Stimulated activated naive CD8-positive, alpha-beta T cell treated with anti-CD3 and anti-CD28 coated beads, Interleukin-15, amount 100 ng/mL, for 72 hours (primary cell): Measurements from ENCODE around the gene TTLL11.
A peak's percentile ranks its signal among the peaks of the same experiment; 100 is the strongest.
"Not testable (repeated sequence)": the region's sequence is repeated elsewhere in the genome, so short reads cannot be mapped to it uniquely, and the experiment has no call there.

Experiments
- ATAC-seq: fragments of 150-1000 bp; cut with Tn5 transposase; 2 replicates; pipeline ENCODE4 v1.10.0; 2021; ENCODE audit warnings: mild to moderate bottlenecking, moderate library complexity
- DNase-seq, 2 donors: peaks; one replicate each; pipeline ENCODE4 v3.0.0; 2021 to 2022
- H3K27ac Mint-ChIP-seq, 2 donors: one replicate each; pipeline ENCODE4 v1.8.0; 2022; ENCODE audit warnings: mild to moderate bottlenecking in 2 of 2, mixed read lengths in 2 of 2, moderate library complexity in 2 of 2
- H3K27me3 Mint-ChIP-seq: one replicate; pipeline ENCODE4 v1.8.0; 2022; ENCODE audit warnings: mixed read lengths
- H3K4me1 Mint-ChIP-seq: one replicate; pipeline ENCODE4 v1.8.0; 2022; ENCODE audit warnings: mild to moderate bottlenecking, mixed read lengths
- H3K4me3 Mint-ChIP-seq, 2 donors: one replicate each; pipeline ENCODE4 v1.8.0; 2022; ENCODE audit warnings: mild to moderate bottlenecking in 2 of 2, mixed read lengths in 2 of 2, moderate library complexity in 1 of 2
- H3K9me3 Mint-ChIP-seq, 2 donors: one replicate each; pipeline ENCODE4 v1.8.0; 2022; ENCODE audit warnings: mixed read lengths in 2 of 2

Gene TTLL11

GRCh38 chr9:121900163-121900562, 192.9 kb downstream of the TTLL11 start:
- Mint-ChIP-seq H3K4me3 (no peak overlapping the region), H3K27ac (no peak overlapping the region), H3K9me3 (peaks cover 6 to 14% of the 10 kb centered on the region in 2 donors), H3K27me3 (no peaks in the 10 kb centered on the region), H3K4me1 (no peaks in the 10 kb centered on the region)
- DNase-seq, result no peak
- ATAC-seq, result no peak

GRCh38 chr9:121898856-121899255, 194.3 kb downstream of the TTLL11 start:
- no peak for DNase-seq
- H3K27me3 Mint-ChIP-seq, result no peaks in the 10 kb centered on the region
- no peak overlapping the region for H3K4me3 Mint-ChIP-seq
- ATAC-seq, result peak; percentile 18
- H3K9me3 Mint-ChIP-seq, result peaks cover 6 to 14% of the 10 kb centered on the region in 2 donors
- no peaks in the 10 kb centered on the region for H3K4me1 Mint-ChIP-seq
- H3K27ac Mint-ChIP-seq, result no peak overlapping the region

DNA sequence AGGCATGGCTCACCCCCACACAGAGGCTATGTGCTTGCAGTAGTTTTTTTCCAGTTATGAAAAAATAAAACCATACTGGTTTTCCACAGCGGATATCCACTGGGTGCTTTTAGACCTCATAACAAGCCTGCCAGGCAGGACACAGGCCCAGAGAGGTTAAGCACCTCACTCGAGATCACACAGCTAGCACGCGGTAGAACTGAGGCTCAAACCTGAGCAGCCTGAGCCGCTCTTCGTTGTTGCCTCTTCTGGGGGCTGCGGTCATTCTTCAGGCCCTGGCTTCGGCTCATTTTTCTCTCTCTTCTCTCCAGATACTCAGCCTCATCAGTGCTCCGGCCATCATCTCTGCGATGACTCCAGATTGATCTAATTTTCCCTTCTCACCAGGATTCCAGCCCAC, 196.0 kb downstream of the TTLL11 start:
- DNase-seq, result no peak
- Mint-ChIP-seq H3K27ac (no peak overlapping the region), H3K4me3 (no peak overlapping the region), H3K27me3 (no peaks in the 10 kb centered on the region), H3K4me1 (no peaks in the 10 kb centered on the region), H3K9me3 (peaks cover 6 to 14% of the 10 kb centered on the region in 2 donors)
- peak; percentile 39 for ATAC-seq

DNA sequence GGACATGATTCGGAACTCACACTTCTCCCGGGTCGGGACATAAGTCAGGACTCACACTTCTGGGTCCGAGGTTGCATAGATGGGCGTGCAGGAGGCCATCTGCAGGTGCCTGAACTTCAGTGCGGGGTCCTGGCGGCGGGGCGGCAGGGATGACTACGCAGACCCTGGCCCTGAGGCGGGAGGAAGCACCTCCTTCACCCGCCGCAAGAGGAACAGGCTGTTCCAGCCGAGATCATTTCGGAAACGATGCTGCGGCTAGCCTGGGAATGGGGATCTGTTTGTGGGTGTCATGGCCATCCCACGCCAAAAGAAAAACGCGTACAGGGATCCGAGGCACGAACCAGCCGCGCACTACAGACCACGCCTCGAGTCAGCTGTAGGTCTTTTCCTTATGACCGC, 196.6 kb downstream of the TTLL11 start:
- no peaks in the 10 kb centered on the region for H3K4me1 Mint-ChIP-seq
- peaks cover 6 to 14% of the 10 kb centered on the region in 2 donors for H3K9me3 Mint-ChIP-seq
- H3K4me3 Mint-ChIP-seq, result no peak overlapping the region

DNA sequence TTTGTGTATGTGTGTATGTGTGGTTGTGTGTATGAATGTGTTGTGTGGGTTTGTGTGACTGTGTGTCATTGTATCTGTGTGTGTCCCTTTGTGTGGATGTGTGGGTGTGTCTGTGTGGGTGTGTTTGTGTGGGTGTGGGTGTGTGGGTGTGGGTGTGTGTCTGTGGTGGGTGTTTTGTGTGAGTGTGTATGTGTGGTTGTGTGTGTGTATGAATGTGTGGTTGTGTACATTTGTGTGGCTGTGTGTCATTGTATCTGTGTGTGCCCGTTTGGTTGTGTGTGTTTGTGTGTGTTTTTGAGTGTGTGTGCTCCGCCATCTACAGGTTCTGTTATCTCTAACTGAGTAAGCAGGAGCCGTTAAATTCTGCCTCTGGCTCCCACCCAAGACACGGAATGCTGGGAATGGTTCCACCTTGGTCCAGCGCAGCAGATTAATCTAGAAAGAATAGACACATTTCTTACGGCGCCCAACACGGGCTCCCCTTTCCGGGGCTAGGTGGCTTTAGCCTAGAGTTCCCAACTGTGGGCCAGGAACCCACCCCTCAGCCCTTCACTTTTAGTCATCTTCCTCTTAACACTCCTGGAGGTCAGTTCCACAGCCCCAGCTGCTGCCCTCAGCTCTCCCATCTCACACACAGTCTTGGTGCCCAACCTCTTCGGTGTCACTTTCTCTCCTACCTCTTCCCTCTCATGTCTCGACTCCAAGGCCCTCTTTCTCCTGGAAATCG, 197.1 kb downstream of the TTLL11 start:
- Mint-ChIP-seq H3K27me3 (no peaks in the 10 kb centered on the region), H3K4me1 (no peaks in the 10 kb centered on the region), H3K9me3 (peaks cover 6 to 14% of the 10 kb centered on the region in 2 donors), H3K4me3 (no peak overlapping the region), H3K27ac (no peak overlapping the region)
- ATAC-seq (no peak), DNase-seq (no peak)

More for the DNA sequence above, 196.6 kb downstream of the TTLL11 start:
- ATAC-seq (no peak), DNase-seq (no peak)
- no peaks in the 10 kb centered on the region for H3K27me3 Mint-ChIP-seq
- H3K27ac Mint-ChIP-seq, result no peak overlapping the region

DNA sequence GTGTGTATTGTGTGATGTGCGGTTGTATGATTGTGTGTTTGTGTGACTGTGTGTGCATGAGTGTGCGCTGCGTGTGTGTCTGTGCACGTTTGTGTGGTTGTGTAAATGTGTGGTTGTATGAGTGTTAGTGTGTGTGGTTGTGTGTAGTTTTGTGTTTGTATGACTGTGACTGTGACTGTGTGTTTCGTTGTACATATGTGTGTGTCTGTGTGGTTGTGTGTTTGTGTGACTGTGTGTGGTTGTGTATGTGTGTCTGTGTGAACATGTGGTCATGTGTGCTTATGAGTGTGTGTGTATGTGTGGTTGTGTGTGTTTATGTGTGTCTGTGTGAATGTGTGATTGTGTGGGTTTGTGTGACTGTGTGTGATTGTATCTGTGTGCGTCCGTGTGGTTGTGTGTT, 197.8 kb downstream of the TTLL11 start:
- H3K27ac Mint-ChIP-seq, result no peak overlapping the region
- no peaks in the 10 kb centered on the region for H3K27me3 Mint-ChIP-seq

DNA sequence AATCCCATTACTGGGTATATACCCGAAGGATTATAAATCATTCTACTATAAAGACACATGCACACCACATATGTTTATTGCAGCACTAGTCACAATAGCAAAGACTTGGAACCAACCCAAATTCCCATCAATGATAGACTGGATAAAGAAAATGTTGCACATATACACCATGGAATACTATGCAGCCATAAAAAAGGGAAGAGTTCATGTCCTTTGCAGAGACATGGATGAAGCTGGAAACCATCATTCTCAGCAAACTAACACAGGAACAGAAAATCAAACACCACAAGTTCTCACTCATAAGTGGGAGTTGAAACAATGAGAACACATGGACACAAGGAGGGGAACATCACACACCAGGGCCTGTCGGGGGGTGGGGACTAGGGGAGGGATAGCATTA, 198.7 kb downstream of the TTLL11 start:
- H3K4me1 Mint-ChIP-seq, H3K27me3 Mint-ChIP-seq, DNase-seq, ATAC-seq, H3K4me3 Mint-ChIP-seq, H3K9me3 Mint-ChIP-seq, H3K27ac Mint-ChIP-seq: not testable (repeated sequence)

More for the DNA sequence above, 197.8 kb downstream of the TTLL11 start:
- ATAC-seq (no peak), DNase-seq (no peak)
- H3K4me3 Mint-ChIP-seq, result no peak overlapping the region
- H3K4me1 Mint-ChIP-seq, result peaks cover 4% of the 10 kb centered on the region
- H3K9me3 Mint-ChIP-seq, result peaks cover 3 to 10% of the 10 kb centered on the region in 2 donors

DNA sequence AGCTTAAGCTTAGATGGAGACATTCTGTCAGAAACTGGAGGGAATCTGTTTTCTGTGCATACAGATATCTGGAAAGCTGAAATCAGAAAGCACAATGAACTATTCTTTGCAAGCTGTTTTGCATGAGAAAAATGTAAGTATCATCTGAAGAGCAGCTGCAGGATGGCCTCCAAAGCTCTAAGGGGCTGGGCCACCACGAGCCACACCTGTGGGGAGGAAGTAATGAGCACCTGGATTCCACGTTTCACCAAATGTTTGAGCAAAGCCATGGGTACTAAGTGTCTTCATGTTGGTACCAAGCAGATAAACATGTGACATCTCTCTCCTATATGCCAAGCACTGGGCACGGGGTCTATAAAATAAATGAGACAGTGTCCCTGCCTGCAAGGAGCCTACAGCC, 199.3 kb downstream of the TTLL11 start:
- ATAC-seq (no peak), DNase-seq (no peak)
- H3K27me3 Mint-ChIP-seq, result no peaks in the 10 kb centered on the region
- no peaks in the 10 kb centered on the region for H3K9me3 Mint-ChIP-seq
- no peak overlapping the region for H3K4me3 Mint-ChIP-seq
- H3K4me1 Mint-ChIP-seq, result peaks cover 7% of the 10 kb centered on the region
- no peak overlapping the region for H3K27ac Mint-ChIP-seq

GRCh38 chr9:121892706-121893105, 200.4 kb downstream of the TTLL11 start:
- ATAC-seq (no peak), DNase-seq (no peak)
- no peaks in the 10 kb centered on the region for H3K9me3 Mint-ChIP-seq
- no peaks in the 10 kb centered on the region for H3K27me3 Mint-ChIP-seq
- no peak overlapping the region for H3K4me3 Mint-ChIP-seq
- H3K27ac Mint-ChIP-seq, result no peak overlapping the region
- peaks cover 15% of the 10 kb centered on the region for H3K4me1 Mint-ChIP-seq

DNA sequence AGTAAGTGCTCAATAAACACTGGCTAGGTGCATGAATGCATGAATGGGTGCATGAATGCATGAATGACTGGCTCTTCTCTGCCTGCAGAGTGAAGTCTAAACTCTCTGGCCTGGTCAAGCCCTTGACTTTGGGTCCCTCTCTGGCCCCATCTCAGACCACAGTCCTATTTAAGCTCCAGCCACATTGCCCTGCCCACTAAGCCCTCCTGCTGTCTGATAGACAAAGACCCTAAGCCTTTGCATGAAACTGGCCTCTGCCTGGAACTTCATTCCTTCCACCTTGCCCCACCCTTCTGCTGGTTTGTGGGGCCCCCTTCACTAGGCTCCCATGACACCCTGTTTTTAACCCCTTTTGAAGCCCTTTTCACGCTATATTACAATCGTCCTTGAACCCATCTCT, 202.4 kb downstream of the TTLL11 start:
- H3K4me3 Mint-ChIP-seq, result no peak overlapping the region
- H3K9me3 Mint-ChIP-seq, result no peaks in the 10 kb centered on the region
- H3K27ac Mint-ChIP-seq, result peak overlapping the region in 1 of 2 donors; percentile 23
- ATAC-seq (no peak), DNase-seq (no peak)
- H3K4me1 Mint-ChIP-seq, result peaks cover 30% of the 10 kb centered on the region
- H3K27me3 Mint-ChIP-seq, result no peaks in the 10 kb centered on the region

DNA sequence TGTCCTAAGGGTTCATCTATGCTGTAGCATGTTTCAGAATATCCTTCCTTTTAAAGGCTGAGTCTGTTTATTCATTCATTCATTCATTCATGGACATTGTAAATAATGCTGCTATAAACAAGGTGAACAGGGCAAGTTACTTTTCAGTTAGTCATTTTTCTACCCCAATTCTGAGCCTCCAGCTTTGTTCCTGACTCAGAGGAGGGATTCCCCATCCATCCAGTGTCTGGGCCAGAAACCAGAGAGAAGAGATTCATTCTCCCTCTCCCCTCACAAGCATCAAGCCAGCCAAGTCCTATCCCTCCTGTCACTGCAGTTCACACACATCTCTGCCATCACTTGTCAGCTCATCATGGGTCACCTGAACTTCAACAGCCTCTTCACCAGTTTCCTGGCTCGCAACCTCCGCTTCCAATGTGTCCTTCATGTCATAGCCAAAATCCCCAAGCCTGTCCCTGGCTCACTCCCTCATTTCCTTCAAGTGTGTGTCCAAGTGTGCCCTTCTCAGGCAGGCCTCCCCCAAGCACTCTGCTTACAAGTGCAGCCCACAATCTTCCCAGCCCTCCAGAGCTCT, 203.0 kb downstream of the TTLL11 start:
- Mint-ChIP-seq H3K4me3 (no peak overlapping the region), H3K4me1 (peaks cover 36% of the 10 kb centered on the region), H3K27me3 (no peaks in the 10 kb centered on the region), H3K27ac (no peak overlapping the region), H3K9me3 (no peaks in the 10 kb centered on the region)
- ATAC-seq (no peak), DNase-seq (no peak)

GRCh38 chr9:121888438-121888775, 204.7 kb downstream of the TTLL11 start:
- DNase-seq, result no peak
- no peak overlapping the region for H3K27ac Mint-ChIP-seq
- H3K4me3 Mint-ChIP-seq, result no peak overlapping the region
- H3K4me1 Mint-ChIP-seq, result peaks cover 40% of the 10 kb centered on the region
- no peak for ATAC-seq
- H3K27me3 Mint-ChIP-seq, result no peaks in the 10 kb centered on the region
- no peaks in the 10 kb centered on the region for H3K9me3 Mint-ChIP-seq

DNA sequence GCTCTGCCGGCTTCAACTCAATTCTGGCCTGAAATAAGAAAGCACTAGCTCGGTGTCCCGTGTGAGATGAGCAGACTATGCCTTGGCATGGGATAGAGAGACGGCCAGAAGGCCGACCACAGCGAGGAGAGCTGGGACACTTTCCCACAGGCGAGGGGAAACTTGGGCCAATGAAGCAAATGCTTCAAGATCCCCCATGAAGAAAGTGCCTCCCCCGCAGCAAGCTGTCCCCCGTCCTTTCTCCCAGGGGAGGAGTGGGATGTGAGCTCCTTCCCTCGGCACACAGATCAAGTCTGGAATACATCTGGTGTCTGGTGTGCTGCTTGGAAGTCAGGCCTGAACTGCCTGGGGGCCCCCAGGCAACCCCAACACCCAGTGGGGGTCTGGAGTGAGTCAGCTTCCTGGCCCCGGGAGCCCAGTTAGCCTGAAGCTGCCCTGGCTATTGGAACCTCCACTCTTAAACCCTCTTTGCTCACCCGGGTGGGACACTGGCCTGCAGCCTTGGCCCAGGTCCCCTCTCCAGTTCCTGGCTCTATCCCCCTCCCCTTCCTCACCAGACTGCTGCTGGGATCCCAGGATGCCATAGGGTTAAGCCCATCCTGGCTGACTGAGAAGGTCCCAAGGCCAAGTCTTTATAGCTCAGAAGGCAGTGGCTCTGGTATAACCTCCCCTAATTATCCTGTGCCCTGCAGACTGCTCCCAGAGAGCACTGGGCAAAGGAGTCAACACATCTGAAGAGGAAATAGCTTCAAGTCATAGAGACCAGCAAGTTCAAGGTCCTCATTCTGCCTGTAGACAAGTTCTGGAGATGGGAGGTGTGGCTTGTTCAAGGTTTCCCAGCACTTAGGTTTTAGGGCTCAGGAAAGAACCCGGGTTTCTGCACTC, 205.3 kb downstream of the TTLL11 start:
- Mint-ChIP-seq H3K9me3 (no peaks in the 10 kb centered on the region), H3K27me3 (no peaks in the 10 kb centered on the region), H3K27ac (no peak overlapping the region), H3K4me3 (peak overlapping the region in 1 of 2 donors; percentile 13), H3K4me1 (peaks cover 40% of the 10 kb centered on the region)
- ATAC-seq, result no peak
- DNase-seq, result no peak

GRCh38 chr9:121886759-121887485, 206.2 kb downstream of the TTLL11 start:
- ATAC-seq (peak; percentile 91), DNase-seq (peak; percentile 47 to 68)
- Mint-ChIP-seq H3K4me1 (peaks cover 40% of the 10 kb centered on the region), H3K9me3 (no peaks in the 10 kb centered on the region), H3K4me3 (peak overlapping the region in 1 of 2 donors; percentile 13), H3K27me3 (no peaks in the 10 kb centered on the region), H3K27ac (no peak overlapping the region)

DNA sequence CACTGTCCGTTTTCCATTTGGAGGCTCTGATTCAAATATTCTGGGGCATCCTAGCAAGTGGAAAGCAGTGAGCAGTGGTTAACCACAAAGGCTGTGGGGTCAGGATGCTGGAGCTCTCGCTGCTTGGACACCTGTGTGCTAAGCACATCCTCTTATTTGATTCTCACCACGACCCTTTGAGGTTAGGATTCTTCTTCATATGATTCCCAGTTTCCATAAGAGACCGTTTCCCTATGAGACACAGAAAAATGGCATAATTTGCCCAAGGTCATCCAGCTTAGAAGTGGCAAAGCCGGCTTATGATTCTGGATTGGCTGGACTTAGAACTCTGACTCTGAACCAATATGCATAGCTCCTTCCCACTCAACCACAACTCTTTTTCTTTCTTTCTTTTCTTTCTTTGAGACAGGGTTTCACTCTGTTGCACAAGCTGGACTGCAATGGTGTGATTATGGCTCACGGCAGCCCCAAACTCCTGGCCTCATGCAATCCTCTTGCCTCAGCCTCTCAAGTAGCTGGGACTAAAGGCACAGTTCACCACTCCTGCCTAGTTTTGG, 207.7 kb downstream of the TTLL11 start:
- no peak overlapping the region for H3K4me3 Mint-ChIP-seq
- no peaks in the 10 kb centered on the region for H3K9me3 Mint-ChIP-seq
- H3K27ac Mint-ChIP-seq, result peak overlapping the region; percentile 79 to 90
- DNase-seq (no peak), ATAC-seq (no peak)
- no peaks in the 10 kb centered on the region for H3K27me3 Mint-ChIP-seq
- H3K4me1 Mint-ChIP-seq, result peaks cover 37% of the 10 kb centered on the region
